ENCODE measurements around the gene MYZAP. TPM values are rescaled to one million over a fixed set of nuclear protein-coding genes. Genes with fewer than 3 reads are reported as not detected.

The MYZAP gene
- total and polyA plus RNA-seq, 7 donors: 7.2 to 55.6 (median 39.1) TPM

DNA sequence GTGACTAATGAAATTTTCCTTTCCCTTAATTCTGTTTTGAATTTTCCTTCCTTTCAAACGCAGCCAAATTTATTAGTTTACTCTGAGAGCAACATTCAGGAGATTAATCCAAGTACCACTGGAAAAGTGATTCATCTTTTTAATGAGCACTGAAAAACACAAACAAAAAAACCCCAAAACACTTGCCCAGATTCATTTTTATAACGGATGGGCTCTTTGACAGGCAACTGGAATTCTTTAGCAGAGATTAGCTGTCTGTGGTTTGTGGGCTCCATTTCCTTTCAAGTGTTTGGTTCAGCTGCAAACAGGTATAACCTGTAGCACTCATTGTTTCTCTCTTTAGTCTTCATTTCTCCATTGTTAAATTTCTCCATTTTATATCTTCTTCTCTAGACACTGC lies 111.7 kb downstream of the MYZAP start:
- H3K9me3 ChIP-seq: no peaks in the 10 kb centered on the region
- intact Hi-C loops (cut with DNase I): no loop called here
- peaks cover 0 to 17% (median 10%) of the 10 kb centered on the region in 4 donors for H3K4me1 ChIP-seq
- no peaks in the 10 kb centered on the region for H3K27me3 ChIP-seq
- no peak overlapping the region for H3K27ac ChIP-seq
- no peak for TF ChIP-seq POLR2AphosphoS5 (IDR thresholded peaks at IDR 0.05)
- TF ChIP-seq POLR2A (IDR thresholded peaks at IDR 0.05): no peak
- TF ChIP-seq EP300 (IDR thresholded peaks at IDR 0.05): no peak
- TF ChIP-seq, protein P1, sequence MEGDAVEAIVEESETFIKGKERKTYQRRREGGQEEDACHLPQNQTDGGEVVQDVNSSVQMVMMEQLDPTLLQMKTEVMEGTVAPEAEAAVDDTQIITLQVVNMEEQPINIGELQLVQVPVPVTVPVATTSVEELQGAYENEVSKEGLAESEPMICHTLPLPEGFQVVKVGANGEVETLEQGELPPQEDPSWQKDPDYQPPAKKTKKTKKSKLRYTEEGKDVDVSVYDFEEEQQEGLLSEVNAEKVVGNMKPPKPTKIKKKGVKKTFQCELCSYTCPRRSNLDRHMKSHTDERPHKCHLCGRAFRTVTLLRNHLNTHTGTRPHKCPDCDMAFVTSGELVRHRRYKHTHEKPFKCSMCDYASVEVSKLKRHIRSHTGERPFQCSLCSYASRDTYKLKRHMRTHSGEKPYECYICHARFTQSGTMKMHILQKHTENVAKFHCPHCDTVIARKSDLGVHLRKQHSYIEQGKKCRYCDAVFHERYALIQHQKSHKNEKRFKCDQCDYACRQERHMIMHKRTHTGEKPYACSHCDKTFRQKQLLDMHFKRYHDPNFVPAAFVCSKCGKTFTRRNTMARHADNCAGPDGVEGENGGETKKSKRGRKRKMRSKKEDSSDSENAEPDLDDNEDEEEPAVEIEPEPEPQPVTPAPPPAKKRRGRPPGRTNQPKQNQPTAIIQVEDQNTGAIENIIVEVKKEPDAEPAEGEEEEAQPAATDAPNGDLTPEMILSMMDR (IDR thresholded peaks at IDR 0.05): no peak
- H3K4me3 ChIP-seq: no peak overlapping the region
- no peaks in the 10 kb centered on the region for H3K36me3 ChIP-seq
- 22 to 41% methylated on average over 2 of the region's 2 CpGs for WGBS, 2 donors
- no peak for DNase-seq

DNA sequence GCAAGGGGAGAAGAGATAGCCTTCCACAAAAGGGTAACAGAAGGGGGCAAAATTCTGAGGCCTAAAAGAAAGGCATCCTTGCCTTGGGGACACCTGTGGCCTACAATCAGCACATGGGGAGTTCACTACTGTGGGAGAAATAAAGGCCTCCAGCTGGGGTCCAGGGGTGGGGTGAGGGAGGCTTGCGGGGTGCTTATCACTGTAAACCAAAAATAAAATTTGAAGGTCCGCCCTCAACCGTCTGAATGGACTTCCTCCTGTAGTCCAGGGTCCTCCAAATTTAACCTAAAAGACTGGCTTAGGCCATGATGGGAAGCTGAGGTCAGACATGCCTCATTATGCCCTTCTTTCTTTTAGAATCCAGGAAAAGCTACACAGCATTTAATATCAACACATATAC lies 112.7 kb downstream of the MYZAP start:
- Histone ChIP-seq H3K27ac (no peak overlapping the region), H3K4me1 (peaks cover 0 to 27% (median 19%) of the 10 kb centered on the region in 4 donors), H3K27me3 (no peaks in the 10 kb centered on the region), H3K9me3 (no peaks in the 10 kb centered on the region), H3K4me3 (no peak overlapping the region), H3K36me3 (peaks cover 0 to 6% (median 3%) of the 10 kb centered on the region in 4 donors)
- intact Hi-C loops (cut with DNase I): no loop called here
- no peak for DNase-seq
- WGBS, 2 donors: 91% methylated on average over 3 of the region's 3 CpGs
- TF ChIP-seq POLR2A (IDR thresholded peaks at IDR 0.05) (no peak), POLR2AphosphoS5 (IDR thresholded peaks at IDR 0.05) (no peak), EP300 (IDR thresholded peaks at IDR 0.05) (no peak)
- TF ChIP-seq, protein P1 (IDR thresholded peaks at IDR 0.05): no peak

DNA sequence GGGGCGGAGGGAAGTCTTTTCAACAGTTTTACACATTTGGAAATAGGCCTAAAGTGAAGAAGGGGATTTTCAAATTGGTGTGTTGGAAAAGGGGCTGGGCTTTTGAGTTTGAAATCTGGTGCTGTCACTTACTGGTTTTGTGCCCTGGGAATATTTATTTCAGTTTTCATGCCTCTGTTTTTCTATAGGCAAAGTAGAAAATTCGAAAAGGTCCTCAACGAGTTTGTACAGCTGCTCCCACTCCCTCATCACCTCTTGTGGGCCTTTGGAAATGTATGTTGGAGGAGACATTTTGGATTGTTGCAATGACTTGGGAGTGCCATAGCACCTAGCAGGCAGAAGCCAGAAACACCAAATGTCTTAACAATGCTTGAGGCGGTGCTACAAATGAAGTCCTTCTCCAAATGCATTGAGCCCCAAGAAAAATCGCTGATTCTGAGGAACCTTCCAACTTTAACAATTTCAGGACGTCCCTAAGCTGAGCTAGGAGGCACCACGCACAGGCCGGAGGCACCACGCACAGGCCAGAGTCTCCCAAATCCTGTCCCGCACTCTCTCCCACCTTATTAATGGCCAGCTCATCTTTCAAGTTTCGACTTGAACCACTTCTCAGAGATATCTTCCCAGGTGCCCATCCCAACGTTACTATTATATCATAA lies 114.2 kb downstream of the MYZAP start:
- 76 to 82% methylated on average over 12 of the region's 12 CpGs for WGBS, 2 donors
- Histone ChIP-seq H3K36me3 (peaks cover 0 to 20% (median 11%) of the 10 kb centered on the region in 4 donors), H3K27ac (peak overlapping the region; percentile 94 to 97 (median 96)), H3K4me1 (peaks cover 0 to 35% (median 28%) of the 10 kb centered on the region in 4 donors), H3K4me3 (peak overlapping the region; percentile 82 to 96 (median 86)), H3K9me3 (no peaks in the 10 kb centered on the region), H3K27me3 (no peaks in the 10 kb centered on the region)
- DNase-seq: no peak
- intact Hi-C loops (cut with DNase I): loop anchor here (2.0 to 5.0 kb wide), 2 partner anchors 144 to 1227 kb away; partner anchors contain the start of gene SLTM
- TF ChIP-seq, protein P1 (IDR thresholded peaks at IDR 0.05): no peak
- no peak for TF ChIP-seq EP300 (IDR thresholded peaks at IDR 0.05)

DNA sequence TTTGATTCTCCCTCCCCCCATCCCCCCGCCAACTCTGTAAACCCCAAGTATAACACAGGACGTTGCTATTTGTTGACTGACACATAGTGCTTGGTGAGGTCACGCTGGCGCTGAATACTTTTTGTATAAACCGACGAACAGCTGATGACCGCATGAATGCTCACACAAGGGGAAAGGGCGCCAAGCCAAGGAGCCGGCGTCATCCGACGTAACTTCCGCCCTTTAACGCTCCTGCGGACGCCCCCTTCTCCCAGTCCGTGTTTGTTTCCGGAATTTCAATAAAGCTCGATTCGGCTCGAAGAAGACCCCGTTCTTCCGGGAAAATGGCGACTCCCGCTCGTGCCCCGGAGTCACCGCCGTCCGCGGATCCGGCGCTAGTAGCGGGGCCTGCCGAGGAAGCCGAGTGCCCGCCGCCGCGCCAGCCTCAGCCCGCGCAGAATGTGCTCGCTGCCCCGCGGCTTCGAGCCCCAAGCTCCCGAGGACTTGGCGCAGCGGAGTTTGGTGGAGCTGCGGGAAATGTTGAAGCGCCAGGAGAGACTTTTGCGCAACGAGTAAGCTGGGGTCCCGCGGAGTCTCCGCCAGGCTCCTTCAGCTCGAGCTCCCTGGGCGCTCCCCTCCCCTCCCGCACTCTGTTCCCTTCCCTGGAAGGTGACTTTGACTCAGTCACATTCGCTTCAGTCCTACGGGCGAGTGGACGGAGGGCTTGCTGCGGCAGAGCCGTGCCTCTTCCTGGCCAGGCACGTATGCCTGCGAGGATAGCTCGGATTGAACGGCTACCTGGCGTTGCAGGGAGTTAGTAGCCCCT lies 114.9 kb downstream of the MYZAP start, which contains the start of gene POLR2M:
POLR2M (plus strand) TSS at position 310 of the 805 bp plus-strand sequence; CDS start at position 439, 129 bp downstream.
- intact Hi-C loops (cut with DNase I): loop anchor here (2.0 to 5.0 kb wide), 2 partner anchors 144 to 1226 kb away; partner anchors contain the start of gene SLTM
- DNase-seq: peak; percentile 99
- TF ChIP-seq, protein P1 (IDR thresholded peaks at IDR 0.05): no peak
- TF ChIP-seq POLR2AphosphoS5 (IDR thresholded peaks at IDR 0.05) (peak; percentile 79 to 94 (median 91)), POLR2A (IDR thresholded peaks at IDR 0.05) (peak; percentile 61 to 68), EP300 (IDR thresholded peaks at IDR 0.05) (peak; percentile 61 to 92 (median 71))
- Histone ChIP-seq H3K4me3 (peak within 1 kb of the TSS; percentile 82 to 96 (median 86)), H3K36me3 (peaks cover 0 to 27% (median 15%) of the 10 kb centered on the region in 4 donors), H3K4me1 (peaks cover 0 to 35% (median 28%) of the 10 kb centered on the region in 4 donors), H3K27me3 (no peaks in the 10 kb centered on the region), H3K27ac (peak within 1 kb of the TSS; percentile 94 to 97 (median 96)), H3K9me3 (no peaks in the 10 kb centered on the region)
- 2% methylated on average over 70 of the region's 70 CpGs for WGBS, 2 donors

Measured in sigmoid colon (tissue), 7 donors.